Effector CD8-positive, alpha-beta T cell (primary cell): ENCODE results near the gene FHOD1.

Experiments
- DNase-seq: peaks from one replicate; lab custom pipeline; 2025; lab: John Stamatoyannopoulos, UW

The FHOD1 gene

GRCh38 chr16:67277294-67277998 is 30.2 kb upstream of the FHOD1 start:
- no peak for DNase-seq

DNA sequence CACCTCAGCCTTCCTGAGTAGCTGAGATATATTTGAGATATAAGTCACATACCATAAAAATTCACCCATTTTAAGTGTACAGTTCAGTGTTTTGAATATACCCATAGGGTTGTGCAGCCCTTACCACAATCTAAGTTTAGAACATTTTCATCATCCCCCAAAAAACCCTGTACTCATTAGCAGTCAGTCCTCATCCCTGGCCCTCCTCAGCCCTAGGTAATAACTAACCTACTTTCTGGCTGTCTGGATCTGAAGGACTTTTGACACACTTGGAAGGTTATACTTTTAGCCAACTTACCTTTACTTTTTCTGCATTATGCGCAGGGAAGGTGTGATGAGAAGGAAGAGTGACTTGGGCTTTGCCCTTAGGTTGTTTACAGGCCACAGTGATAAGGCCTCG is 28.0 kb upstream of the FHOD1 start:
- DNase-seq, result no peak

DNA sequence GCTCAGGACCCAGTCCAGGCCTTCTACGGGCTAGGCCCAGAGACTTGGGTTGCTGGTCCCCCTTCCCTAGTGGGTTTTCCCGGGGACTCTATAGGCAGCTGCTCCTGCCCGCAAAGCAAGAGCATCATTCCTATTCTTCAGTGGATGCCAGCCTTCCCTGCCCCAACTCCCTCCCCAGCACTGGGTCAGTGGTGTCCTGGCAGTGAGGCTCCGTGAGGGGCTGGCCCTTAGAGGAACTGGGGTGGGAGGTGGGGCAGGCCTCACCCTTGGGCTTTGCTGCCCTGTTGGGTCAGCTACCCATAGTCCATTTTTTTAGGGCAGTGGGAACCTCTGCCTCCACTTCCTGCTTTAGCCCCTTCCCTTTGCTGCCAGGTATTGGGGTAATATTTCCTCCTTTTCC is 24.2 kb upstream of the FHOD1 start:
- no peak for DNase-seq

DNA sequence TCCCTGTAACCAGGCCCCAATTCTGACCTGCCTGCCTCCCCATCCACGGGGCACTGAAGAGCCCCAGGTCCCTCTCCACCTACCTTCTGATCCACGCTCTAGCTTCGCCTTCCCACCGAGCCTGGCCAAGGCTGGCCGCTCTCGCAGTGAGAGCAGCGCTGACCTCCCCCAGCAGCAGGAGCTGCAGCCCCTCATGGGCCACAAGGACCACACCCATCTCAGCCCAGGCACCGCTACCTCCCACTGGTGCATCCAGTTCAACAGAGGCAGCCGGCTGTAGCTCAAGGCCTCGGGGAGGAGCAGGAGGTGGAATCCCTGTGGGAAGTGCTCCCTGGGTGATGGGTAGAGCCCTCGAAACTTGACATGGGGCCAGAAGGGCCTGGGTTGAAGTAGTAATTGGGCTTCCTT is 23.7 kb upstream of the FHOD1 start:
- DNase-seq, result no peak

DNA sequence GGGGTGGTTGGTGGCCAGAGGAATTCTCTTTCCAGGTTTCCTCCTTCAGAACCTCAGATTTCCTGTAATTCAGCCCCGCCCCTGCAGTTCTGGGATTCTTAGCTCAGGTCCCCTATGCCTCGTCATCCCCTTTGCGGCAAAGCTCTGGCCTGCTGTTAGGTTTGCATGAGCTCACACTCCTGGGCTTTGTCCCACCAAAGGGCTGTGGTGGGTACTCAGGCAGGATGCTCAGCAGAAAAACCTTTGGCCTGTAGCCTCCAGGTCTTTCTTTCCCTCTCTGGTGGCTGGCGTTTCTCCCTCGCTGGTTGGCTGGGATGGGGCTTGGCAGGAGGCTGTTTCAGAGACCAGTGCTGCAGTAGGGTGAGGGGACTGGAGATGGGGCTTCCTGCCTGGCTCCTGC is 22.5 kb upstream of the FHOD1 start:
- no peak for DNase-seq

DNA sequence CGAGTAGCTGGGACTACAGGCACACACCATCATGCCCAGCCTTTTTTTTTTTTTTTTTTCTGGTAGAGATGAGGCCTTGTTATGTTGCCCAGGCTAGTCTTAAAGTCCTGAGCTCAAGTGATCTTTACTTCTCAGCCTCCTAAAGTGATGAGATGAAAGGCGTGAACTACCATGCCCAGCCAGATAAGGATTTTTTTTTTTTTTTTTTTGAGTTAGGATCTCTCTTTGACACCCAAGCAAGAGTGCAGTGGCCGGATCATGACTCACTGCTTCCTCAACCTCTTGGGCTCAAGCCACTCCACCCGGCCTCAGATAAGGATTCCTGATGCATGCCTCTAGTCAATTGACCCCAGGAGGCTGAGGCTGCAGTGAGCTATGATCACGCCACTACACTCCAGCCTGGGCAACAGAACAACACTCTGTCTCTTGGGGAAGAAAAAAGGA is 20.9 kb upstream of the FHOD1 start:
- DNase-seq, result no peak

DNA sequence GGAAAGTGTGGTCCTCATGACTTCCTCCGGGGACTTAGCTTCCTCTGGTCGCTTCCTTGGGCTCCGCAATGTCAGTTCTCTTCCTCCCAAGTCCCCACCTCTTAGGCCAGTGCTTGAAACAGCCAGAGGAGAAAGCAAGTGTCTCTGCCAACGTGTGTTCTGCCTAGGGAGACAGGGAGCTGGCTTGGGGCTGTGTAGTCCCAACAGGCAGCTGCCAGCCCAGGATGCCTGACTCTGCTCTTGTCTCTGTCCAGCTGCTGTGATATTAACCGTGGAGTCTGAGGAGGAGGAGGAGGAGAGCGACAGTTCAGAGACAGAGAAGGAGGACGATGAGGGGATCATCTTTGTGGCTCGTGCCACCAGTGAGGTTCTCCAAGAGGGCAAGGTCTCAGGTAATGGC is 18.6 kb upstream of the FHOD1 start:
- no peak for DNase-seq

DNA sequence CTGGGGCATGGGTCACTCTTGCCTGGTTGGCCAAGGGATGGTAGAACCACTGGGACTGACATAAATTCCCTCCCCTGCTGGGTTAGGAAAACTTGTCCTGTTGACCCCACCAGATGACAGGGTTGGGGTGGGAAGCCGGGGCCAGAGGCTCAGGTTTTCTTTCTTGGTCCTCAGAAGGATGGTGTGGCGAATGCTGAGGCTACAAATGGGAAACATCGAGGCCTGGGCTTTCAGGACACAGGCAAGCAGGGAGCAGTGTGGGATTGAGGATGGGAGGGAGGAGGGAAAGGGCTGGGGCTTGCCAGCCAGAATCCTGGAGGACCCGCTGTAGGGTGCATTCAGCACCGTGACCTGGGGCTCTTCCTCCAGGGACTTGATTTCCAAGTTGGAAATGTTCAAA is 17.6 kb upstream of the FHOD1 start:
- DNase-seq, result no peak

GRCh38 chr16:67264277-67264676 is 17.0 kb upstream of the FHOD1 start:
- no peak for DNase-seq

GRCh38 chr16:67263201-67263600 is 15.9 kb upstream of the FHOD1 start:
- no peak for DNase-seq

DNA sequence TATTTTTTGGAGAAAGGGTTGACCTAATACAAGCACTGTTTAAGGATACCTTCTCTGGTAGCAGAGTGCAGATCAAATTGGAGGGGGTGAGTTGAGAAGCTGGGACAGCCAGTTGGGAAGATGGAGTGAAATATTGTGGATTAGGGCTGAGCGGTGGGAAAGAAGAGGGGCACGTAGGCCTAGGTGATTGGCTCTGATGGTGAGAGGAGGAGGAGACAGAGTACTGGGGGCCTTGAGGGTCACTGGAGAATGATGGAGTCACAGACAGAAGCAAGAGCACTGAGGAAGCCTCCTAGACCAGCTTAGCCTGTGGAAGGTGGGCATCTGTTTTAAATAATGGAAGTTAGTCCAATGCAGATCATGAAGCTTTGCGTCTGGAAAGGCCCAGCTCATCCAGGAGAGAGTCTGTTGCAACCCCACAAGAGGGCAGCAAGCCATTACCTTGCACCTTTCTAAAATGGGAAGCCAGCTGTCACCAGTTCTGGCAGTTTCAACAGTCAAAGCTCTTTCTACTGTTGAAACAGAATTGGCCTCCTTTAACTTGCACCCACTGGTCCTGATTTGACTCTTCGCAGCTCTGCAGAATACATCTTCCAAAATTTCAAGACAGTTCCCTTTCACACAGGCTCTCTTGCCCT is 13.3 kb upstream of the FHOD1 start:
- no peak for DNase-seq

DNA sequence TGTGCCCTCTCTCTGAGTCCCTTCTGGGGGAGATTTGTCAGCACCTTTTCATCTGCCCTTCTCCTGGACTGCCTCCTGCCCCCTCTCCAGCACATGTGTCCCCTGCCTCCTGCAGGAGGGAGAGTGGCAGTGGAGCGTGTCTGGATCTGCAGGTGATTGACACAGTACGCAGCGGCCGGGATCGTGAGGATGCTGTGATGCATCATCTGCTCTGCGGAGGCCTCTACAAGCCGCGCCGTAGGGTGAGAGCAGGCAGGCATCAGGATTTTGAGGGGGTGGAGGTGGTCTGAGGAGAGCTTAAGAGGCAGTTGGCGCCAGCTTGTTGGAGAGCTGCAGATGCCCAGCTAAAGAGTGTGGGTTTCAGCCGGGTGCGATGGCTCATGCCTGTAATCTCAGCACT is 12.4 kb upstream of the FHOD1 start:
- DNase-seq, result no peak

DNA sequence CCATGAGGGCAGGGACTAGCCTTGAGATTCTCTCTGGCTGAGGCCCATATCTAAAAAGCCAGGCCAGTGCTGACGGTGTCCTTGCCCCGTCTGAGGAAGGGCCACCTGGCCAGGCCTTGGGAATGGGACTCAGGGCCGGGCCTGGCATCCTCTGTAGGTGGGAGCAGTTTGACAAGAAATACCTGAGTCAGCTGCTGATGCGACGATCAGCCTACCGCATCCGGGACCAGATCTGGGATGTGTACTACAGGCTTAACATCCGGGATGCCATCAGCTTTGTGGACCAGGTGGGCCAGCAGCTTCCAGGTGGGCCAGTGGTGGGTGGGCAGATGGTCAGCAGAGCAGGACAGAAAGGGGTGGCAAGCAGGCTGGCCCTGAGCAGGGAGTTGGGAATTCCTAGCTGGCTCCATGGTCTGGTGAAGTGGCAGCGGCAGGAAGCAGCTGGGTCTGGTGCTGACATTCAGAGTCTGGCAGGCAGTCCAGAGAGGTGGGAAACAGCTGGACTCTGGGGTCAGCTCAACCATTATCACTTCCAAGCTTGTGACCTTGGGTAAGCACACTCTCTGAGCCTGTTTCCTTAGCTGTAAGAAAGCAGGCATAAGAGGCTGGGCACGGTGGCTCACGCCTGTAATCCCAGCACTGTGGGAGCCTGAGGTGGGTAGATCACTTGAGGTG is 11.0 kb upstream of the FHOD1 start:
- no peak for DNase-seq

GRCh38 chr16:67257486-67258160 is 10.3 kb upstream of the FHOD1 start:
- no peak for DNase-seq

- no peak for DNase-seq
Measured at GRCh38 chr16:67256701-67257230, 9.5 kb upstream of the FHOD1 start.

DNA sequence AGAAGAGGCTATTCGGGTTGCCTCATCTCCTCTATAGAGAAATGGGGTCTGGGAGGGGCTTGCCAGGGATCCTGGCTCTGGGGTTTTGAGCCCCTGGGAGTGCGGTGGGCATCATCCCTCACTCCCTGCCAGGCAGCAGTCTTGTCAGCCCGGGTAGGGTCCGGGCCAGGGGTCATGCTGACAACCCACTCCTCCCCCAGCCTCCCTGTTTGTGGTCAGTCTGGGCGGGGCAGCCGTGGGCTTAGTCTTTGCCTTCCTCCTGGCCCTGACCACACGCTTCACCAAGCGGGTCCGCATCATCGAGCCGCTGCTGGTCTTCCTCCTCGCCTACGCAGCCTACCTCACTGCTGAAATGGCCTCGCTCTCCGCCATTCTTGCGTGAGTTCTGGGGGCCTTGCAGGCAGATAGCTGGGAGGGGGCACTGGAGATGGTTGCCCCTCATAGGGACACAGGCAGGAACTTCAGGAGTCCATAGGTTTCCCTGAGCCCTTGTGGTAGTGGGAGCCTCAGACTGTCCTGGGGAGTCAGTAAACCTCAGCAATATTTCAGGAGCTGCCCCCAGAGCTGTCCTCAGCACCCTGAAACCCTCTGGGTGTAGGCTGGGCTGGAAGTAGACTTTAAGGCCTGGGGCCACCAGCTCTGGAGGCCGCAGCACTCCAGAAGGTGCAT is 8.4 kb upstream of the FHOD1 start:
- DNase-seq, result no peak

GRCh38 chr16:67254801-67255552 is 7.7 kb upstream of the FHOD1 start:
- DNase-seq, result no peak

- no peak for DNase-seq
Measured at GRCh38 chr16:67252609-67253497, 5.6 kb upstream of the FHOD1 start.

- no peak for DNase-seq
Measured at GRCh38 chr16:67250045-67250327, 2.7 kb upstream of the FHOD1 start.
